Prostate gland (tissue), 2 donors: ENCODE results near the gene ORC5.

Source experiments
- POLR2A ChIP-seq: fragments of 450-650 bp; IDR thresholded peaks from one replicate; pipeline ENCODE4 v1.6.1; 2016; ENCODE audit warnings: antibody characterized with exemption, mild to moderate bottlenecking
- POLR2AphosphoS5 ChIP-seq: sonication (generic); formaldehyde crosslinking; IDR thresholded peaks from one replicate; pipeline ENCODE4 v1.6.1; 2017; ENCODE audit warnings: antibody characterized with exemption
- TF ChIP-seq, protein P1 (sequence below), 4 experiments: fragments of 200-600 bp in 2 of 4; fragments of 450-650 bp in 2 of 4; sonication (generic) in 2 of 4; IDR thresholded peaks; 1 replicate in 3 of 4; 2 replicates in 1 of 4; pipeline ENCODE4 v1.5.1; 2016 to 2019; ENCODE audit warnings: antibody characterized with exemption in 4 of 4, mild to moderate bottlenecking in 2 of 4, moderate library complexity in 2 of 4

GRCh38 chr7:104240401-104240800, 32.6 kb upstream of the ORC5 start:
- TF ChIP-seq POLR2AphosphoS5 (no peak), POLR2A (no peak)
- TF ChIP-seq, protein P1, sequence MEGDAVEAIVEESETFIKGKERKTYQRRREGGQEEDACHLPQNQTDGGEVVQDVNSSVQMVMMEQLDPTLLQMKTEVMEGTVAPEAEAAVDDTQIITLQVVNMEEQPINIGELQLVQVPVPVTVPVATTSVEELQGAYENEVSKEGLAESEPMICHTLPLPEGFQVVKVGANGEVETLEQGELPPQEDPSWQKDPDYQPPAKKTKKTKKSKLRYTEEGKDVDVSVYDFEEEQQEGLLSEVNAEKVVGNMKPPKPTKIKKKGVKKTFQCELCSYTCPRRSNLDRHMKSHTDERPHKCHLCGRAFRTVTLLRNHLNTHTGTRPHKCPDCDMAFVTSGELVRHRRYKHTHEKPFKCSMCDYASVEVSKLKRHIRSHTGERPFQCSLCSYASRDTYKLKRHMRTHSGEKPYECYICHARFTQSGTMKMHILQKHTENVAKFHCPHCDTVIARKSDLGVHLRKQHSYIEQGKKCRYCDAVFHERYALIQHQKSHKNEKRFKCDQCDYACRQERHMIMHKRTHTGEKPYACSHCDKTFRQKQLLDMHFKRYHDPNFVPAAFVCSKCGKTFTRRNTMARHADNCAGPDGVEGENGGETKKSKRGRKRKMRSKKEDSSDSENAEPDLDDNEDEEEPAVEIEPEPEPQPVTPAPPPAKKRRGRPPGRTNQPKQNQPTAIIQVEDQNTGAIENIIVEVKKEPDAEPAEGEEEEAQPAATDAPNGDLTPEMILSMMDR (IDR thresholded peaks at IDR 0.05) = no peak
